GM12891 (cell line): ENCODE measurements around the gene MRI1. TPM values are rescaled to one million over a fixed set of nuclear protein-coding genes. Genes with fewer than 3 reads are reported as not detected.

Source experiments
- DNase-seq: peaks from one replicate; pipeline ENCODE4 v3.0.0; 2011; ENCODE audit warnings: low spot score; ENCODE audit not compliant: insufficient read length
- FAIRE-seq: peaks from 2 replicates; lab custom pipeline; 2011; peaks lifted over from hg19 to GRCh38; lab: Jason Lieb, UNC
- PAX5 ChIP-seq: IDR thresholded peaks from 2 replicates; pipeline ENCODE4 v1.6.1; 2011; ENCODE audit warnings: low read length, moderate library complexity, mild to moderate bottlenecking; ENCODE audit not compliant: insufficient read depth, severe bottlenecking
- POLR2A ChIP-seq: IDR thresholded peaks from 2 replicates; pipeline ENCODE4 v1.6.1; 2011; ENCODE audit warnings: low read depth, low read length, control low read depth
- POLR2AphosphoS5 ChIP-seq: IDR thresholded peaks from 2 replicates; pipeline ENCODE4 v1.6.1; 2011; ENCODE audit warnings: low read depth, low read length, control low read depth
- POU2F2 ChIP-seq: IDR thresholded peaks from 2 replicates; pipeline ENCODE4 v1.6.1; 2011; ENCODE audit warnings: low read depth, mild to moderate bottlenecking, control low read depth, low read length, moderate library complexity
- SPI1 ChIP-seq: IDR thresholded peaks from 2 replicates; pipeline ENCODE4 v1.6.1; 2011; ENCODE audit warnings: low read depth, low read length, control low read depth
- TAF1 ChIP-seq: IDR thresholded peaks from 2 replicates; pipeline ENCODE4 v1.6.1; 2011; ENCODE audit warnings: low read depth, low read length, control low read depth
- polyA plus RNA-seq: library from polyadenylated mRNA; unstranded; fragments of >200 nt; gene quantifications from one replicate; pipeline ENCODE4 v1.2.1, GENCODE V29; 2012; ENCODE audit warnings: low read depth, missing spikeins, inconsistent platforms; ENCODE audit not compliant: missing spikeins

MRI1 gene
- polyA plus RNA-seq: 21.0 TPM

GRCh38 chr19:13764101-13764807 lies at the start of gene MRI1:
TSS of gene MRI1 (plus strand) at chr19:13764522. CDS start at chr19:13764589, 67 bp downstream.
- DNase-seq (peak; percentile 84), FAIRE-seq (peak; percentile 94)
- TF ChIP-seq TAF1: no peak; the same call in 1 of the 2 replicates
- 0 out of 2 replicates have a peak, but pooled peaks have one; percentile 26 for TF ChIP-seq POLR2A

- no peak for DNase-seq
- FAIRE-seq: no peak
- no peak for TF ChIP-seq SPI1
- TF ChIP-seq POLR2AphosphoS5: no peak
- TF ChIP-seq POU2F2: no peak
- TF ChIP-seq TAF1: no peak
- TF ChIP-seq PAX5: no peak
- TF ChIP-seq POLR2A: no peak
Measured at GRCh38 chr19:13717194-13717643, 47.1 kb upstream of the MRI1 start.

- no peak for DNase-seq
- no peak for FAIRE-seq
- no peak for TF ChIP-seq POLR2A
- no peak for TF ChIP-seq SPI1
- TF ChIP-seq POU2F2: no peak
- no peak for TF ChIP-seq PAX5
- TF ChIP-seq TAF1: no peak
- no peak for TF ChIP-seq POLR2AphosphoS5
Measured at GRCh38 chr19:13718733-13719132, 45.6 kb upstream of the MRI1 start.

- FAIRE-seq: no peak
Measured at GRCh38 chr19:13722146-13722545, 42.2 kb upstream of the MRI1 start.

GRCh38 chr19:13723206-13723605 lies 41.1 kb upstream of the MRI1 start:
- no peak for FAIRE-seq
- no peak for DNase-seq
- TF ChIP-seq PAX5 (no peak), POLR2AphosphoS5 (no peak), TAF1 (no peak), POLR2A (no peak), SPI1 (no peak), POU2F2 (no peak)

More at GRCh38 chr19:13722146-13722545, 42.2 kb upstream of the MRI1 start:
- TF ChIP-seq POU2F2 (no peak), POLR2AphosphoS5 (no peak), TAF1 (no peak), POLR2A (no peak), PAX5 (no peak), SPI1 (no peak)
- DNase-seq: no peak

- DNase-seq: no peak
- TF ChIP-seq TAF1 (no peak), SPI1 (no peak), POLR2AphosphoS5 (no peak), PAX5 (no peak), POLR2A (no peak), POU2F2 (no peak)
- no peak for FAIRE-seq
Measured at GRCh38 chr19:13726323-13726722, 38.0 kb upstream of the MRI1 start.

- DNase-seq (no peak), FAIRE-seq (no peak)
- no peak for TF ChIP-seq POLR2A
- TF ChIP-seq POLR2AphosphoS5: no peak
- TF ChIP-seq POU2F2: no peak
Measured at GRCh38 chr19:13727798-13728197, 36.5 kb upstream of the MRI1 start.

GRCh38 chr19:13729859-13730258 lies 34.5 kb upstream of the MRI1 start:
- TF ChIP-seq POLR2A (no peak), SPI1 (no peak), POLR2AphosphoS5 (no peak), PAX5 (no peak), POU2F2 (no peak), TAF1 (no peak)
- FAIRE-seq (no peak), DNase-seq (no peak)

GRCh38 chr19:13731147-13731964 lies 33.0 kb upstream of the MRI1 start:
- peak; percentile 93 for FAIRE-seq
- TF ChIP-seq POLR2A (no peak), POU2F2 (0 out of 2 replicates have a peak, but pooled peaks have one; percentile 11)
- peak; percentile 97 for DNase-seq
